HEK293T (cell line): Measurements from ENCODE around the gene DUOX1.

ENCODE experiments used
- CTCF ChIA-PET: fragments of 350-600 bp; formaldehyde crosslinking; extraction: SDS; loops from one replicate; lab custom pipeline; 2021; ENCODE audit warnings: antibody characterized with exemption, inconsistent platforms; lab: Yijun Ruan, JAX
- POLR2A ChIA-PET: fragments of 350-600 bp; formaldehyde crosslinking; extraction: SDS; loops from one replicate; lab custom pipeline; 2020; ENCODE audit warnings: antibody characterized with exemption, inconsistent platforms; lab: Yijun Ruan, JAX
- DNase-seq: peaks from one replicate; pipeline ENCODE4 v3.0.0; 2012; ENCODE audit warnings: mixed read lengths; ENCODE audit errors: extremely low spot score
- ARNT ChIP-seq: fragments of 450-650 bp; IDR thresholded peaks from 2 replicates; pipeline ENCODE4 v1.6.1; 2017; ENCODE audit warnings: mild to moderate bottlenecking
- BHLHE40 ChIP-seq: fragments of 450-650 bp; IDR thresholded peaks from 2 replicates; pipeline ENCODE4 v1.6.1; 2016; ENCODE audit warnings: mild to moderate bottlenecking, moderate library complexity, borderline replicate concordance
- CTBP1 ChIP-seq: fragments of 450-650 bp; IDR thresholded peaks from 2 replicates; pipeline ENCODE4 v1.6.1; 2016; ENCODE audit warnings: borderline replicate concordance
- ELF4 ChIP-seq: fragments of 450-650 bp; IDR thresholded peaks from 2 replicates; pipeline ENCODE4 v1.6.1; 2017; ENCODE audit warnings: antibody characterized with exemption
- FOXA1 ChIP-seq: fragments of 450-650 bp; IDR thresholded peaks from 2 replicates; pipeline ENCODE4 v1.6.1; 2016; ENCODE audit warnings: mild to moderate bottlenecking
- FOXK2 ChIP-seq: fragments of 450-650 bp; IDR thresholded peaks from 2 replicates; pipeline ENCODE4 v1.6.1; 2016; ENCODE audit warnings: mild to moderate bottlenecking
- FOXM1 ChIP-seq: fragments of 450-650 bp; IDR thresholded peaks from 2 replicates; pipeline ENCODE4 v1.6.1; 2017; ENCODE audit warnings: mild to moderate bottlenecking, borderline replicate concordance
- HDGF ChIP-seq: fragments of 450-650 bp; IDR thresholded peaks from 2 replicates; pipeline ENCODE4 v1.6.1; 2017; ENCODE audit warnings: antibody characterized with exemption, borderline replicate concordance
- L3MBTL2 ChIP-seq: fragments of 450-650 bp; conservative IDR thresholded peaks from 2 replicates; pipeline ENCODE4 v1.6.1; 2016; ENCODE audit warnings: mild to moderate bottlenecking
- LEF1 ChIP-seq: fragments of 450-650 bp; IDR thresholded peaks from 2 replicates; pipeline ENCODE4 v1.6.1; 2017; ENCODE audit warnings: mild to moderate bottlenecking, borderline replicate concordance
- NFRKB ChIP-seq: fragments of 450-650 bp; IDR thresholded peaks from 2 replicates; pipeline ENCODE4 v1.6.1; 2016; ENCODE audit warnings: mild to moderate bottlenecking, moderate library complexity
- SP1 ChIP-seq: fragments of 450-650 bp; IDR thresholded peaks from 2 replicates; pipeline ENCODE4 v1.6.1; 2017
- SUZ12 ChIP-seq: fragments of 450-650 bp; IDR thresholded peaks from 2 replicates; pipeline ENCODE4 v1.6.1; 2016; ENCODE audit warnings: mild to moderate bottlenecking
- TARDBP ChIP-seq: fragments of 450-650 bp; IDR thresholded peaks from 2 replicates; pipeline ENCODE4 v1.6.1; 2016
- ZNF384 ChIP-seq: fragments of 450-650 bp; IDR thresholded peaks from 2 replicates; pipeline ENCODE4 v1.6.1; 2016
- TF ChIP-seq, protein P1 (sequence below): fragments of 450-650 bp; IDR thresholded peaks from 2 replicates; pipeline ENCODE4 v1.6.1; 2016

DUOX1 gene

DNA sequence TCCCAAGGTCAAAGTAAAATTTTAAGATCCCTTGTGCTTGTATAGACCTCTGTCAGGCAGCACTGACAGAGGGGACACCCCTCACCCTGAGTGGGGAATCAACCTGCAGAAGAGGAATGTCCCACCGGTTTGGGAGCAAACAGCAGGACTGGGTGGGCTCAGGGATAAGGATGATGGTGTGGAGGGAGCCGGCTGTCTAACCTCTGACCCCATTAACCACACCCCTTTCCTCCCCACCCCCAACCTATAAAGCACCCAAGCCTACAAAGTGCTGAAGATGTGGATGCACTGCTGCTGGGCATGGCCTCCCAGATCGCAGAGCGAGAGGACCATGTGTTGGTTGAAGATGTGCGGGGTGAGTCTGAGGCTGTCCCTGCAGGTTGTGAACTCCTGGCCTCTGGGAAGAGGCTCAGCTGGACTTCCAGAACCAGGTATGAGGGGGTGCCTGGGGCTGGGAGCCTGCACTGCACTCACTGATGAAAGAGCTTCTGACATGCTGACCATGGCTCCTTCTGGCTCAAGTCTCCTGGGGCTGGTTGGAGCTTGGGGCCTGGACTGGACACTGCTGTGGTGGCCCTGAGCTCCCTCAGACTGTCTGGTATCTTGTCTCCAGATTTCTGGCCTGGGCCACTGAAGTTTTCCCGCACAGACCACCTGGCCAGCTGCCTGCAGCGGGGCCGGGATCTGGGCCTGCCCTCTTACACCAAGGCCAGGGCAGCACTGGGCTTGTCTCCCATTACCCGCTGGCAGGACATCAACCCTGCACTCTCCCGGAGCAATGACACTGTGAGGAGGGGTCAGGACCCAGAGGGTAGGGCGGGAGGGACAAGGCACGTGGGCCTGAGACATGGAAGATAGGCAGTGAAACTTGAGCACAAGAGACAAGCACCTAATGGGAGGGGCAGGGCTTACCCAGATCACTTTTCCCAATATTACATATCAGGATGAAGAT lies 9.3 kb downstream of the DUOX1 start:
- ChIA-PET CTCF (no interaction called here), POLR2A (no interaction called here)
- TF ChIP-seq FOXA1, result no peak
- no peak for TF ChIP-seq SP1
- TF ChIP-seq L3MBTL2, result no peak
- no peak for TF ChIP-seq TARDBP
- no peak for TF ChIP-seq ARNT
- TF ChIP-seq, protein P1, sequence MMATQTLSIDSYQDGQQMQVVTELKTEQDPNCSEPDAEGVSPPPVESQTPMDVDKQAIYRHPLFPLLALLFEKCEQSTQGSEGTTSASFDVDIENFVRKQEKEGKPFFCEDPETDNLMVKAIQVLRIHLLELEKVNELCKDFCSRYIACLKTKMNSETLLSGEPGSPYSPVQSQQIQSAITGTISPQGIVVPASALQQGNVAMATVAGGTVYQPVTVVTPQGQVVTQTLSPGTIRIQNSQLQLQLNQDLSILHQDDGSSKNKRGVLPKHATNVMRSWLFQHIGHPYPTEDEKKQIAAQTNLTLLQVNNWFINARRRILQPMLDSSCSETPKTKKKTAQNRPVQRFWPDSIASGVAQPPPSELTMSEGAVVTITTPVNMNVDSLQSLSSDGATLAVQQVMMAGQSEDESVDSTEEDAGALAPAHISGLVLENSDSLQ, result no peak
- no peak for TF ChIP-seq CTBP1
- no peak for TF ChIP-seq FOXM1
- no peak for TF ChIP-seq ZNF384
- no peak for TF ChIP-seq LEF1
- no peak for TF ChIP-seq BHLHE40
- TF ChIP-seq ELF4, result no peak
- TF ChIP-seq HDGF, result no peak
- no peak for TF ChIP-seq FOXK2
- TF ChIP-seq SUZ12, result no peak
- TF ChIP-seq NFRKB, result no peak
- no peak for DNase-seq

DNA sequence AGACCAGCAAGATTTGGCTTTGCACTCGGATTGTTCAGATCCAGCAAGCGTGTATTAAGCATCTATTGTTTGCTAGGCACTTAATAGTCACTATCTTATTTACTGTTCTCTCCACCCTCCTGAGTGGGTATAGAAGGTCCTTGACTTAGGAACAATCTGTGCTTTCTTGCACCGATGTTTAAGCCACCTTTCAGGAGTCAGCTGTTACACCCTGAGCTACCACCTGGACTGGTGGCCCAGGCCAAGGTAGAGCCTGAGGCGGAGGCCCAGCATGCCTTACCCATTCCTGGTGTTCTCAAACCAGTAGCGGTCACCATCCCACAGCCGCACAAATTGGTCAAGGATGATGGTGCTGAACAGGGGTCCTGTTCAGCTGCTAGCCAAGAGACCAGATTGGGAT lies 10.0 kb downstream of the DUOX1 start:
- TF ChIP-seq CTBP1 (no peak), SP1 (no peak), FOXA1 (no peak), L3MBTL2 (no peak), SUZ12 (no peak), TARDBP (no peak), FOXK2 (no peak), HDGF (no peak)
- TF ChIP-seq, protein P1, result no peak
- ChIA-PET POLR2A (no interaction called here), CTCF (no interaction called here)
- DNase-seq, result no peak

- CTCF ChIA-PET, result no interaction called here
- no peak for DNase-seq
- POLR2A ChIA-PET, result no interaction called here
- no peak for TF ChIP-seq HDGF
- no peak for TF ChIP-seq ZNF384
- no peak for TF ChIP-seq ELF4
- no peak for TF ChIP-seq SUZ12
- TF ChIP-seq LEF1, result no peak
- TF ChIP-seq, protein P1, result no peak
- no peak for TF ChIP-seq FOXA1
- no peak for TF ChIP-seq ARNT
- no peak for TF ChIP-seq BHLHE40
- no peak for TF ChIP-seq FOXK2
- TF ChIP-seq L3MBTL2, result no peak
- no peak for TF ChIP-seq TARDBP
- no peak for TF ChIP-seq FOXM1
- TF ChIP-seq SP1, result no peak
- no peak for TF ChIP-seq CTBP1
- TF ChIP-seq NFRKB, result no peak
Measured at GRCh38 chr15:45140557-45141250, 10.9 kb downstream of the DUOX1 start.

DNA sequence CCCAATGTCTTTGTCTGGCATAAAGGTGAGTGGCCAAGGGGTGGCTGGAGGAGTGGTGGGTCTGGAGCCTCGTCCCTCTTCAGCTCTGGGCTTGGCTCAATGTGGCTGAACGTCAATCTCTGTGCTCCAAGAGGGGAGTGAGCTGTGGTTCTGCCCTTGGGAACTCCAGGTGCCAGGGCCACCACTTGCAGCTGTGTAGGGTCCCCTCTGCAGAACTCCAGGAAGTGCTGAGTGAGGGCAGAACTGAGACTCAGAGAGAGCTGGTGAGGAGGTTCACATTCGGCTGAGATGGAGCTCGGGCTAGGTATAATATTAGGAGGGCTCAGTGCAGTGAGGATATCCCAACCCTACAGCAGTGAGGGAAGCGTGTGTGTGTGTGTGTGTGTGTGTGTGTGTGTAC lies 11.6 kb downstream of the DUOX1 start:
- ChIA-PET POLR2A (no interaction called here), CTCF (interaction anchor here (1.3 to 1.5 kb wide), 2 partner anchors 15 to 22 kb away, joined by 4 read pairs; no protein-coding TSS in a partner anchor)
- TF ChIP-seq TARDBP, result no peak
- DNase-seq, result no peak

- ChIA-PET CTCF (interaction anchor here (1.5 kb wide), 1 partner anchor 20 kb away, joined by 4 read pairs; no protein-coding TSS in a partner anchor), POLR2A (no interaction called here)
- DNase-seq, result no peak
- TF ChIP-seq FOXA1 (no peak), ARNT (no peak), BHLHE40 (no peak), L3MBTL2 (no peak), ZNF384 (no peak), FOXK2 (no peak), SP1 (no peak), FOXM1 (no peak), NFRKB (no peak), HDGF (no peak), ELF4 (no peak), LEF1 (no peak)
- TF ChIP-seq, protein P1, result no peak
Measured at GRCh38 chr15:45143056-45143455, 13.3 kb downstream of the DUOX1 start.
